GM12875 (cell line): ENCODE data around the gene ANKIB1.
"Not testable (repeated sequence)": the region's sequence is repeated elsewhere in the genome, so short reads cannot be mapped to it uniquely, and the experiment has no call there.

Experiments
- H3K4me3 ChIP-seq: one replicate; pipeline ENCODE4 v1.5.1; 2011; ENCODE audit warnings: low read depth, low read length, control low read depth
- TF ChIP-seq, protein P1 (sequence below): IDR thresholded peaks from 2 replicates; pipeline ENCODE4 v1.5.1; 2011; ENCODE audit warnings: low read depth, mild to moderate bottlenecking, control low read depth, inconsistent platforms, low read length, moderate library complexity, borderline replicate concordance; ENCODE audit not compliant: insufficient read depth

Gene ANKIB1

DNA sequence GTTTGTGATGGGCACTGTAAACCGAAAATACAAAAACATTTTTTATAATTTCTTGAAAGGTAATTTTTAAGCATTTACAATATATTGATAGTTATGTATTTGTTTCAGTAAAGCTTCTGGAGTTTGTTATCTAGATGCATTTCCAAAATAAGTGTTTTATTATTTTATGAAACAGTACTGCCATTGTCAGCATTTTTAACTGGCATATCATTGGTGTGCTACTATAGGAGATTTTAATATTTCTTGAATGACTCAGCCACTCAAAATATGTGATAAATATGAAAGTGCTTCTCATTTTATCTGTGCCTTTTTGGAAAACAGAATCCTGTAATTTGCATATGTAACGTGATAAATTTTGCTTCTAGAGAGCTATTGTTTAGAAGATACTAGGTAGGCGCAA, 97.9 kb downstream of the ANKIB1 start:
- TF ChIP-seq, protein P1, sequence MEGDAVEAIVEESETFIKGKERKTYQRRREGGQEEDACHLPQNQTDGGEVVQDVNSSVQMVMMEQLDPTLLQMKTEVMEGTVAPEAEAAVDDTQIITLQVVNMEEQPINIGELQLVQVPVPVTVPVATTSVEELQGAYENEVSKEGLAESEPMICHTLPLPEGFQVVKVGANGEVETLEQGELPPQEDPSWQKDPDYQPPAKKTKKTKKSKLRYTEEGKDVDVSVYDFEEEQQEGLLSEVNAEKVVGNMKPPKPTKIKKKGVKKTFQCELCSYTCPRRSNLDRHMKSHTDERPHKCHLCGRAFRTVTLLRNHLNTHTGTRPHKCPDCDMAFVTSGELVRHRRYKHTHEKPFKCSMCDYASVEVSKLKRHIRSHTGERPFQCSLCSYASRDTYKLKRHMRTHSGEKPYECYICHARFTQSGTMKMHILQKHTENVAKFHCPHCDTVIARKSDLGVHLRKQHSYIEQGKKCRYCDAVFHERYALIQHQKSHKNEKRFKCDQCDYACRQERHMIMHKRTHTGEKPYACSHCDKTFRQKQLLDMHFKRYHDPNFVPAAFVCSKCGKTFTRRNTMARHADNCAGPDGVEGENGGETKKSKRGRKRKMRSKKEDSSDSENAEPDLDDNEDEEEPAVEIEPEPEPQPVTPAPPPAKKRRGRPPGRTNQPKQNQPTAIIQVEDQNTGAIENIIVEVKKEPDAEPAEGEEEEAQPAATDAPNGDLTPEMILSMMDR = no peak
- H3K4me3 ChIP-seq = no peak overlapping the region

- no peak overlapping the region for H3K4me3 ChIP-seq
- TF ChIP-seq, protein P1 = no peak
Observed at GRCh38 chr7:92352009-92352408, 106.2 kb downstream of the ANKIB1 start.

GRCh38 chr7:92354214-92354613, 108.4 kb downstream of the ANKIB1 start:
- TF ChIP-seq, protein P1 = no peak
- no peak overlapping the region for H3K4me3 ChIP-seq

- TF ChIP-seq, protein P1 = no peak
- H3K4me3 ChIP-seq = no peak overlapping the region
Observed at GRCh38 chr7:92356406-92356805, 110.6 kb downstream of the ANKIB1 start.

DNA sequence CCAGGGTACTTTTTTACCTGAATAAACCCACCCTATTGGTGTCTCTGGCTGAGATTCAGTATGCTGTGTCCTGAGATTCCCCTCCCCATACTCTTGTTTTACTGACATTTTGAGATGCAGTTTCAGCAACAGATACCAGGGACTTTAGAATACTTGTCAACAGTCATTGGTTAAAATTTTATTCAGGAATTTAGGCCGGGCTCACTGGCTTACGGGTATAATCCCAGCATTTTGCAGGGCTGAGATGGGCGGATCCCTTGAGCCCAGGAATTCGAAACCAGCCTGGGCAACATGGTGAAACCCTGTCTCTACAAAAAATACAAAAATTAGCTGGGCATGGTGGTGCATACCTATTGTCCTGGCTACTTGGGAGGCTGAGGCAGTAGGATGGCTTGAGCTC, 111.5 kb downstream of the ANKIB1 start:
- H3K4me3 ChIP-seq = no peak overlapping the region
- TF ChIP-seq, protein P1 = no peak

DNA sequence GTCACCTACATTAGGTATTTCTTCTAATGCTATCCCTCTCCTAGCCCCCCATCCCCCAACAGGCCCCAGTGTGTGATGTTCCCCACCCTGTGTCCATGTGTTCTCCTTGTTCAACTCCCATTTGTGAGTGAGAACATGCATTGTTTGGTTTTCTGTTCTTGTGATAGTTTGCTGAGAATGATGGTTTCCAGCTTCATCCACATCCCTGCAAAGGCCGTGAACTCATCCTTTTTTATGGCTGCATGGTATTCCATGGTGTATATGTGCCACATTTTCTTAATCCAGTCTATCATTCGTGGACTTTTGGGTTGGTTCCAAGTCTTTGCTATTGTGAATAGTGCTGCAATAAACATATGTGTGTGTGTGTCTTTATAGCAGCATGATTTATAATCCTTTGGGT, 113.4 kb downstream of the ANKIB1 start:
- not testable (repeated sequence) for H3K4me3 ChIP-seq

DNA sequence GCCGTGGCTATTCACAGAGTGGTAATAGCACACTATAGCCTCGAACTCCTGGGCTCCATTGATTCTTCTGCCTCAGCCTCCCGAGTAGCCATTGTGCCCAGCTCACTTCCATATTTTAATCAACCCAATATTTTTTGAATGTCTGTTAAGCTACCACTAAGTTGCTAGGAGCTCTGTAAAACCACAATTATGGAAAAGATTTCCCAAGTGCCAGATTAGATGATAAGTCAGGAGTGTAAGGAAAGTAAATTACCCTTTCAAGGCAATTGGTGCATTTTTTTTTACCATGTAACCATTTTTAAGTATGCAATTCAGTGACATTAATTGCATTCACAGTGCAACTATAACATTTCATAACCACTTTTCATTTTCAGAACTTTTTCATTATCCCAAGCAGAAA, 114.0 kb downstream of the ANKIB1 start:
- H3K4me3 ChIP-seq = no peak overlapping the region
- TF ChIP-seq, protein P1 = no peak

DNA sequence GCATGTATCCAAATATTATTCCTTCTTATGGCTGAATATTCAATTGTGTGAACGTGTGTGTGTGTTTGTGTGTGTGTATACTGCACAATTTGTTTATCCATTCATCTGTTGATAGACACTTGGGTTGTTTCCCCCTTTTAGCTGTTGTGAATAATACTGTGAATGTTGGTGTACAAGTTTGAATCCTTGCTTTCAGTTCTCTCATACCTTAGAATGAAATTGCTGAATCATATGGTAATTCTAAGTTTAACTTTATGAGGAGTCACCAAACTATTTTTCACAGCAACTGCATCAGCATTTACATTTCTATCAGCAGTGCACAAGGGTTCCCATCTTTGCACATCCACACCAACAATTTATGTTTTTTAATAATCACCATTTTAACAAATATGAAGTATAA, 114.6 kb downstream of the ANKIB1 start:
- TF ChIP-seq, protein P1 = no peak

More for the DNA sequence above, 114.6 kb downstream of the ANKIB1 start:
- H3K4me3 ChIP-seq = no peak overlapping the region
